ENCODE data around the gene GATD1.
"Not testable (repeated sequence)": the region's sequence is repeated elsewhere in the genome, so short reads cannot be mapped to it uniquely, and the experiment has no call there.

Gene GATD1

DNA sequence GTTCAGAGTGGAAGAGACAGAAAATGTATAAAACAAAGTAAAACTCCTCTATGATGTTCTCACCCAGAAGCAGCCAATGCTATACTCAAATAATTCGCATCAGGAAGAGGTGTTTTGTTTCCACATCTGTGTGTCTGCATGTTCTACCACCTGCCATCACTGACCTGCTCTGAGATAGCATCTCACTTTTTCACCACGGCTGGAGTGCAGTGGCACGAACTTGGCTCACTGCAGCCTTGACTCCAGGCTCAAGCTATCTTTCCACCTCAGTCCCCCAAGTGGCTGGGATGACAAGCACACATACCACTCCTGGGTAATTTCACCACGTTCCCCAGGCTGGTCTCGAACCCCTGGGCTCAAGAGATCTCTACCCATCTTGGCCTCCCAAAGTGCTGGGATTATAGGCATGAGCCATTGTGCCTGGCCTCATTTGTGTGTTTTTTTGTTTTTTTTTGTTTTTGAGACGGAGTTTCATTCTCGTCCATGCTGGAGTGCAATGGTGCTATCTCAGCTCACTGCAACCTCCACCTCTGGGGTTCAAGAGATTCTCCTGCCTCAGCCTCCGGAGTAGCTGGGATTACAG lies 15.7 kb downstream of the GATD1 start:
- no peak for DNase-seq

DNA sequence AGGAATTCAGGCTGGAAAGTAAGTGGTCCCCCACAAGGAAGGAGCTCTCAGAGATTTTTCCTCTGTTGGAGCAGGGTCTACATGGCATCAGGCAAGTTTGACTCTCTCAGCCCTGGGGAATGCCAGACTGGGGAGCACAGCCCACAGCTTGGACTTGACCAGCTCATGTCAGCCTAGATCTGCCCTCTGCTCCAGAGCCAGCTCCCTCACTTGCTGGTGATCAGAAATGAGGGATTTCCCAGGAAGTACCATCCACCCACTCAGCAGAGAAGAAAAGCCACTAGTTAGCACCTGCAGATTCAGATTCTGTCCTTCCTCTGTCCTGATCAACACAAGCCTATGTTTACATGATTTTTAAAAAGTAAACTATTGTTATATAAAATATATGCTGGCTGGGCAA lies 17.1 kb downstream of the GATD1 start:
- DNase-seq = no peak

DNA sequence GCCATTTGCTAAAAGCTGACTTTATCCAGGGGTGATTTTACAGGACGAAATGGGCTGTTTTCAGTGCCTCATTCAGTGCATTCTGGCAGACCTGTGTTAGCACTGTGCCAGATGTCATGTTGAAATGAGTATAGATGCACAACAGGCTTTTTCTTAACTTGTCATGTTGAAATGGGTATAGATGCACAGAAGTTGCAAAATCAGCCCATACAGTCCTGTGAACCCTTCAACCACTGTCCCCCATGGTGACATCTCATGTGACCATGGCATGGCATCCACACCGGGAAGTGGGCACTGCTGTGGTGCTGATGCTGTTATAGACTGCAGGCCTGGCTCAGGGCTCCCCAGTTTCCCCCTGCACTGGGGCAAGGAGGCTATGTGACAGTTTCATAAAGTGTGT lies 27.6 kb downstream of the GATD1 start:
- DNase-seq = no peak

DNA sequence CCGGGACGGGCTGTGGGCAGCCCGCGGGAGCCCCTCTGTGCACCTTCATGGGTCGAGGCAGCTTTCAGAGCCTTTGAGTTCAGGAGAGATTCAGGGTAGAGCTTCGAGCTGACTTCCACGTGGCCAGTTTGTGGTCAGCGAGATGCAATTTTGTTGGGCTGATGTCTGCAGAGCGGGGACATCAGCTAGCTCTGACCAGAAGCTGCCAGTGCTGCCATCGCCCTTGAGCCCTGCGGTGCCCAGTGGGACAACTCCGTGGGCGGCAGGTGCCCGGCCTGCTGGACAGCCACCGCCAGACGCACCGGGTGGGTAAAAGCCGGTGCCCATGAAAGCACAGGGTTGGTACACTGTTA lies 29.3 kb downstream of the GATD1 start:
- no peak for DNase-seq

GRCh38 chr11:747158-748006 lies 29.9 kb downstream of the GATD1 start, which contains the start of gene TALDO1:
TSS of gene TALDO1 (plus strand) at chr11:747464. CDS start at chr11:747482, 18 bp downstream.
- peak; percentile 77 for DNase-seq

DNA sequence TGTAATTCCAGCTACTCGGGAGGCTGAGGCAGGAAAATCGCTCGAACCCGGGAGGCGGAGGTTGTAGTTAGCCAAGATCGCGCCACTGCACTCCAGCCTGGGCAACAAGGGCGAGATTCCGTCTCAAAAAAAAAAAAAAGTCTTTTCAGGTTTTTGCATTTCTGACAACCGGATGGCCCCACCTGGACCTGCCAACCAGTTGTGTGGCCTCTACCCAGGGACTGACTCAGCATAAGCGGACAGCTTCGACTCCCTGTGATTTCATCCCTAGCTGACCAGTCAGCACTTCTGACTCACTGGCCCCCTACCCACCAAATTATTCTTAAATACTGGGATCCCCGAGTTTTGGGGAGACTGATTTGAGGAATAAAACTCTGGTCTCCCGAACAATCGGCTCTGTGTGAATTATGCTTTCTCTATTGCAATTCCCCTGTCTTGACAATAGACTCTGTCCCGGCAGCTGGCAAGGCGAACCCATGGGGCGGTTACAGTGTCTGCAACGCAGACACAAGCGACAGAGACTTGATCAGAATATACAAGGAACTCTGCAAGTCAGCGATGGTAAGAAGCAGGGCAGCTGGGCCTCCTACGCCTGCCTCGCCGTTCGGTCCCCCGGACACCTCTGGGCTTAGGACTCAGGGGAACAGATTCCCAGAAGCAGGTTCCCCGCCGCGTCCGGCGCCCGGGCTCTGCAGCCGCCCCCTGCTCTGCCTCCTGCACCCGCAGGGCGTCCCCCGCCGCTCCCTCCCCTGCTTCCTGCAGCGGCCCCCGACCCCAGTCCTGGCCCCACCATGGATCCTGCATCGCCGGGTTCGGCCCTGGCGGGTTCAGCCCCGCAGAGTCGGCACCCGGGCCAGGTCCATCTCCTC lies 30.8 kb downstream of the GATD1 start:
- DNase-seq = no peak

GRCh38 chr11:745428-745827 lies 31.9 kb downstream of the GATD1 start:
- no peak for DNase-seq

GRCh38 chr11:742571-743201 lies 34.6 kb downstream of the GATD1 start:
- no peak for DNase-seq

GRCh38 chr11:742156-742546 lies 35.1 kb downstream of the GATD1 start:
- no peak for DNase-seq

DNA sequence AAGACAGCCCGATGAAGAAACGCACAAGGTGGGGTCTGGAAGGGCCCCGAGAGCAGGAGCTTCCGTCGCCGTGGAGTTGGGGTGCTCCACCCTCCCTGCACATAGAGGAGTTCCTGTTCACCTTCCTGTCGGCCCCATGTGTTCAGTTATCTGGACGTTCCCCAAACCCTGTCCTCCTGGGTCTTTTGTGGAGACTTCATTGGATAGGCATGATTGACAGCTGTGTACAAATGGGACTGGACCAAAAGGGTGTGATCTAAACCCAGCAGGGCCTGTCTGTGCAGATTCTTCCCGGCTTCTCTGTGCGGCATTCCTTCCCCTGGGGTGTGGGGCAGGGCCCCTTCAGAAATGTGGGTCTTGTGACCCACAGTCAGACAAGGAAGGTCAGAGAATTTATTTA lies 39.4 kb downstream of the GATD1 start:
- DNase-seq = not testable (repeated sequence)

GRCh38 chr11:737366-737765 lies 39.9 kb downstream of the GATD1 start:
- no peak for DNase-seq

DNA sequence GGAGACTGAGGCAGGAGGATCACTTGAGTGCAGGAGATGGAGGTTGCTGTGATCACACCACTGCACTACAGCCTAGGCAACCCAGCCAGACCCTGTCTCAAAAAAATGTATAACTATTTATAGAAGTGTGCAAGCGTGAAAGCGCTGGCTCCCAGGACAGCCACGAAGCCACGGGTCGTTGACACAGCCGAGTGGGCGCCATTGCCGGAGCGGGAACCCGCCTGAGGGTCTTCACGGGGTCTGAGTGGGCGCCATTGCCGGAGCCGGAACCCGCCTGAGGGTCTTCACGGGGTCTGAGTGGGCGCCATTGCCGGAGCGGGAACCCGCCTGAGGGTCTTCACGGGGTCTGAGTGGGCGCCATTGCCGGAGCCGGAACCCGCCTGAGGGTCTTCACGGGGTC lies 42.7 kb downstream of the GATD1 start:
- not testable (repeated sequence) for DNase-seq

GRCh38 chr11:733072-733471 lies 44.2 kb downstream of the GATD1 start:
- DNase-seq = no peak

GRCh38 chr11:729492-730074 lies 47.7 kb downstream of the GATD1 start:
- no peak for DNase-seq

DNA sequence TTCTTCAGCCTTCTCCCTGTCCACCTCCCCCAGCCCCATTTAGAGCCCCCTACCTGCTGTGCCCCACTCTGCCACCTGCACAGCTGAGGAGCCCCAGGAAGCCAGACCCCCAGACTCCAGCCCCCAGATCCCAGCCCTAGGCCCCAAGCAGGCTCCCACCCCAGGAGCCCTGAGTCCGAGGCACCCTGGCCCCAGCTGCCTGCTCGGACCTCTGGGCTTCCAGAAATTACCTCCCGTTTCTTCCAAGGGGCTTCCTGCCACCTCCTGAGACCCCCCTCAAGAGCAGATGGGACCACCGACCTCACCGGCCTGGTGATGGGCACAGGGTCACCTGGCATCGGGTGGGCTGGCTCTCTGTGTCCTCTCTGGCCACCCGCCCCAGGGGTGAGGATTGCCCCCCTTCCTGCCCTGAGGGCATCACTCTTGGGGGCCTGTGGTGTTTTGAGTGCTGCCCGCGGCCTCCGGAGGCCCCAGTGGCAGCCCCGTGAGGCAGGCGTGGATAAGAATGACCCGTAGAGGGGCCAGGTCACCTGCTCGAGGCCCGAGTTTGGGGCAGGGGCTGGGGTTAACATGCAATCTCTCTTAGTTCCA lies 48.3 kb downstream of the GATD1 start:
- no peak for DNase-seq

- DNase-seq = peak; percentile 51
Observed at GRCh38 chr11:727859-728748, 49.2 kb downstream of the GATD1 start.

GRCh38 chr11:727281-727701 lies 50.0 kb downstream of the GATD1 start:
- no peak for DNase-seq

DNA sequence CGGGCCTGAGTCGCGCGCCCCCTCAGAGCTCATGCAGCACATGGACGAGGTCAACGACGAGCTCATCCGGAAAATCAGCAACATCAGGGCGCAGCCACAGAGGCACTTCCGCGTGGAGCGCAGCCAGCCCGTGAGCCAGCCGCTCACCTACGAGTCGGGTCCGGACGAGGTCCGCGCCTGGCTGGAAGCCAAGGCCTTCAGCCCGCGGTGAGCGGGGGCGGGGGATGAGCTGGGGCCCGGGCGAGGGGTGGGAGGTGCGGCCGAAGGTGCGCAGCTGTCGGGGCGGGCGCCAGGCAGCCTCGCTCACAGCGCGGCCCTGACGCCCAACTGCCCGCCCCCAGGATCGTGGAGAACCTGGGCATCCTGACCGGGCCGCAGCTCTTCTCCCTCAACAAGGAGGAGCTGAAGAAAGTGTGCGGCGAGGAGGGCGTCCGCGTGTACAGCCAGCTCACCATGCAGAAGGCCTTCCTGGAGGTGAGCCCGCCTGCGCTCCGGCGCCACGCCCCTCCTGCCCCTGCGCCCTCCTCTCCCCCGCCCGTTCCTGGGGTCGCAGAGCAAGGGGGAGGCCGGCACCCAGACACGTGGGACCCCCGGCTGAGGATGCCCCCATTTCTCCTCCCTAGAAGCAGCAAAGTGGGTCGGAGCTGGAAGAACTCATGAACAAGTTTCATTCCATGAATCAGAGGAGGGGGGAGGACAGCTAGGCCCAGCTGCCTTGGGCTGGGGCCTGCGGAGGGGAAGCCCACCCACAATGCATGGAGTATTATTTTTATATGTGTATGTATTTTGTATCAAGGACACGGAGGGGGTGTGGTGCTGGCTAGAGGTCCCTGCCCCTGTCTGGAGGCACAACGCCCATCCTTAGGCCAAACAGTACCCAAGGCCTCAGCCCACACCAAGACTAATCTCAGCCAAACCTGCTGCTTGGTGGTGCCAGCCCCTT lies 50.7 kb downstream of the GATD1 start:
- DNase-seq = no peak

DNA sequence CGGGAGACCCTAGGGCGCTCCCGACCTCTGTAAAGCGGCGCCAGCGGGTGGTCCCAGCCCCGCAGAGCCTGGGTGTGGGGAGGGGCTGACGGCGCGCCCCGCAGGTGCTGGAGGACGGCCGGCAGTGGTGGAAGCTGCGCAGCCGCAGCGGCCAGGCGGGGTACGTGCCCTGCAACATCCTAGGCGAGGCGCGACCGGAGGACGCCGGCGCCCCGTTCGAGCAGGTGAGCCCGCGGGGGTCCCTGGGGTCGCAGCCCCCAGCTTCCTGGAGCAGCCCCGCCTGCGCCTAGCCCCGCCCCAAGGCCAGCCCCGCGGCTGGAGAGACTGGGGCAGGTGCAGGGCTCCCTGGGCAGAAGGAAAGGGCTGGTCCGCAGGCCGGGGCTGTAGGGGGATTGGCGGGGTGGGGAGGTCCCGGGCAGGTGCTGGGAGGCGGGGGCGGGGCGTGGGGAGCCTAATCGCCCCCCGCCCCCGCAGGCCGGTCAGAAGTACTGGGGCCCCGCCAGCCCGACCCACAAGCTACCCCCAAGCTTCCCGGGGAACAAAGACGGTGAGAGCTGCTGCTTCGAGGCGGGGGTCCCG lies 51.6 kb downstream of the GATD1 start:
- DNase-seq = no peak

Data from amniotic stem cell (primary cell).